Activated CD4-positive, alpha-beta T cell treated with anti-CD3 and anti-CD28 coated beads, Interleukin-2, amount 10 ng/mL, durations not matched to agents 24 days and 14 days (primary cell): ENCODE measurements around the gene DIS3. TPM values are rescaled to one million over a fixed set of nuclear protein-coding genes. Genes with fewer than 3 reads are reported as not detected.

ENCODE experiments used
- DNase-seq: peaks from one replicate; pipeline ENCODE4 v3.0.0; 2022
- H3K27ac Mint-ChIP-seq: one replicate; pipeline ENCODE4 v1.8.0; 2022; ENCODE audit warnings: mild to moderate bottlenecking, mixed read lengths
- H3K27me3 Mint-ChIP-seq: one replicate; pipeline ENCODE4 v1.8.0; 2022; ENCODE audit warnings: mixed read lengths
- H3K36me3 Mint-ChIP-seq: one replicate; pipeline ENCODE4 v1.8.0; 2022; ENCODE audit warnings: low read depth, mild to moderate bottlenecking, mixed read lengths
- H3K4me1 Mint-ChIP-seq: one replicate; pipeline ENCODE4 v1.8.0; 2021; ENCODE audit warnings: mixed read lengths
- H3K4me3 Mint-ChIP-seq: one replicate; pipeline ENCODE4 v1.8.0; 2022; ENCODE audit warnings: mild to moderate bottlenecking, moderate library complexity, mixed read lengths
- H3K9me3 Mint-ChIP-seq: one replicate; pipeline ENCODE4 v1.8.0; 2021; ENCODE audit warnings: mixed read lengths
- intact Hi-C: fragments of 100-400 bp; cut with micrococcal nuclease; formaldehyde crosslinking; loops from one replicate; pipeline ENCODE4 v1.15.1; 2023
- total RNA-seq: library from RNA; stranded (reverse); gene quantifications from 2 replicates; pipeline ENCODE4 v1.2.3, GENCODE V29; 2022

The DIS3 gene
- total RNA-seq, 1 donor from 2014 or later = 55.6 TPM

DNA sequence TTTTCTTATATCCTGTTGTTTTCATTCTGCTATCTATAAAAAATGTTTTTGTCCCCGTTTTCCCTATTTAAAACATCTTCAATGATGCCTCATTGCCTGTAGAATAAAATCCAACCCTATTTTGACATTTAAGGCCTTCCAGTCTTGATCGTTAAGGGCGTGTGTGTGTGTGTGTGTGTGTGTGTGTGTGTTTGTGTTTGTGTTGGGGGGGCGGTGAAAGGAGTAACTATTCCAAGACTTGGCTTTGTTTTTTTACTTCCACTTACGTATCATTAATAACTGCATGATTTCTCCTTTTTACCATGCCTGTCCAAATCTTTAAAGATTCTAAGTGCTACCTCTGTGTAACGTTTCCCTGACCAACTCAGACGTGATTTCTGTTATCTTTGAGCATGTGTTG, 1.0 kb upstream of the DIS3 start:
- Mint-ChIP-seq H3K4me3 (peak overlapping the region; percentile 97), H3K4me1 (peaks cover 36% of the 10 kb centered on the region), H3K9me3 (no peaks in the 10 kb centered on the region), H3K36me3 (peaks cover 42% of the 10 kb centered on the region), H3K27me3 (no peaks in the 10 kb centered on the region), H3K27ac (peak overlapping the region; percentile 98)
- intact Hi-C loops = loop anchor here (1.0 to 10.0 kb wide), 3 partner anchors 138 to 1350 kb away; partner anchors contain the start of gene KLF12
- DNase-seq = peak; percentile 57

DNA sequence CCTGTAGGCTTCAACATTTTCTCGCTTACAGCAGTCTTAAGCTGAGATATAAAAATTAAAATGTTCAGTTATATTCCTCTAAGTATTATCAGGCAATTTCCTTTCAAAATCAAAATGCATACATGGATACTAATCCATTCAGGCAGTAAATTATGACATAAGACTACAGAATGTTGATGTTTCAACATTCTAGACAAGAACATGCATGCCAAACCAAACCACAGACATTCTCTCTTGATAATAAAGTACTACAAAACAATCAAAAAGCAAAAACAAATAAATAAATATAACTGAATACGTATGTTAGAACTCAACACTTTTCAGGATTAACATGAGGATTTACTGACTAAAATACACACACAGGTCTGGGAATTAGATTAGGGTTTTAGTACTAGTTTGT, 7.7 kb downstream of the DIS3 start:
- Mint-ChIP-seq H3K4me3 (no peak overlapping the region), H3K4me1 (peaks cover 17% of the 10 kb centered on the region), H3K27ac (no peak overlapping the region), H3K27me3 (no peaks in the 10 kb centered on the region), H3K9me3 (no peaks in the 10 kb centered on the region), H3K36me3 (peaks cover 65% of the 10 kb centered on the region)
- DNase-seq = no peak
- intact Hi-C loops = no loop called here

DNA sequence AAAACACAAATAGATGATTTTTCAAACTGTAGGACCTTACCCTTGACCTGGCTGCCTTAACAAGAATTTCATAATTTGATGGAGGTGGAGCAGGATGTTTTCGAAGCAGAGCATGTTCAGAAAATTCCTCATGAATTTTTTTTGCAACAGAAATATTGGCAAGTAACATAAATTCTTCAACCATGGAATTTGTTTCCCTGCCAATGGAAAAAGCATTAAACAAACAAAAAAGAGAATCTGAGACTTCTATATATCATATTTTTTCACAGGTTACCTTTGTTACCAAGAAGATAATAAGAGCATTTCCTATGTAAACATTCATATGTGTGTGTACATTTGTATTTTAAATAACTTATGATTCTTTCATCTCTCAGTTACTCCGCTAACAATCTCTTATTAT, 18.3 kb downstream of the DIS3 start:
- Mint-ChIP-seq H3K4me1 (peaks cover 2% of the 10 kb centered on the region), H3K27ac (no peak overlapping the region), H3K27me3 (no peaks in the 10 kb centered on the region), H3K36me3 (peaks cover 63% of the 10 kb centered on the region), H3K4me3 (no peak overlapping the region), H3K9me3 (no peaks in the 10 kb centered on the region)
- intact Hi-C loops = no loop called here
- no peak for DNase-seq

DNA sequence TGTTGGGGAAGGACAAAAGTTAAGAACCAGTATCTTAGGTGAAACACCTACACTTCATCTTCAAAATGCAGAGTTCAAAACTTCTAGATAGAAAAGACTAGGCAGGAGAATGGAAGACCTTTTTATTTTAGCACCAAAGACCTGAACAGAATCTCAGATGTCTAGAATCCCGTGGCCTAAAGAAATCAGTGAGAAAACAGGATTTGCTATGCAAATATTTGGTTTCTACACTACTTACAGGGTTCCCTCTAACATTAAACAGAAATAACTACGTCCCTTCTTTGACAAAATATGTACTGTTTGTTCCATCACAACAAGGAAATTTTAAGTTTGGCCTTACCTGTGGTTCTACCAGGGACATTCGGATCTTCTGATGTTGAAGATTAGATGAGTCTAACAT, 21.5 kb downstream of the DIS3 start:
- no peak overlapping the region for H3K4me3 Mint-ChIP-seq
- H3K36me3 Mint-ChIP-seq = peaks cover 55% of the 10 kb centered on the region
- no peaks in the 10 kb centered on the region for H3K9me3 Mint-ChIP-seq
- H3K4me1 Mint-ChIP-seq = peaks cover 2% of the 10 kb centered on the region
- H3K27ac Mint-ChIP-seq = no peak overlapping the region
- H3K27me3 Mint-ChIP-seq = no peaks in the 10 kb centered on the region
- intact Hi-C loops = no loop called here
- no peak for DNase-seq

DNA sequence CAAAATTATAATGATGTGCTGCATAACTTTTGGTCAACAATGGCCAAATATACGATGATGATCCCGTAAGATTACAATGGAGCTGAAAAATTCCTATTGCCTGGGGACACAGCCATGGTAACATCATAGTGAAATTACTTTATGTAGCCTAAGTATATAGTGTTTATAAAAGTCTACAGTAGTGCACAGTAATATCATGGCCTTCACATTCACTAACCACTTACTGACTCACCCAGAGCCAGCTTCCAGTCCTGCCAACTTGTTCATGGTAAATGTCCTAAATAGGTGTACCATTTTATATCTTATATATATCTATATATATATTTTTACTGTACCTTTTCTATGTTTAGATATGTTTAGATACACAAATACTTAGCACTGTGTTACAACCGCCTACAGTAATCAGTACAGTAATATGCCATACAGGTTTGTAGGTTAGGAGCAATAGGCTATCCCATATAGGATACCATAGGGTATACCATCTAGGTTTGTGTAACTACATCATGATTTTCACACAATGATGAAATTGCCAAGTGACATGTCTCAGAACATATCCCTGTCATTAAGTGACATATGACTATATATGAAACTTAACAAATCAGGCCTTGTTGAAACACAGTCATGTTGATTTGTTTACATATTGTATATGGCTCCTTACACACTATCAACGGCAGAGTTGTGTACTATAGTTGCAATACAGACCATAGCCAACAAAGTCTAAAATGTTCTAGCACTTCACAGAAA, 23.7 kb downstream of the DIS3 start:
- peaks cover 2% of the 10 kb centered on the region for H3K4me1 Mint-ChIP-seq
- peaks cover 54% of the 10 kb centered on the region for H3K36me3 Mint-ChIP-seq
- H3K4me3 Mint-ChIP-seq = no peak overlapping the region
- DNase-seq = no peak
- no peaks in the 10 kb centered on the region for H3K27me3 Mint-ChIP-seq
- no peak overlapping the region for H3K27ac Mint-ChIP-seq
- intact Hi-C loops = no loop called here
- no peaks in the 10 kb centered on the region for H3K9me3 Mint-ChIP-seq

DNA sequence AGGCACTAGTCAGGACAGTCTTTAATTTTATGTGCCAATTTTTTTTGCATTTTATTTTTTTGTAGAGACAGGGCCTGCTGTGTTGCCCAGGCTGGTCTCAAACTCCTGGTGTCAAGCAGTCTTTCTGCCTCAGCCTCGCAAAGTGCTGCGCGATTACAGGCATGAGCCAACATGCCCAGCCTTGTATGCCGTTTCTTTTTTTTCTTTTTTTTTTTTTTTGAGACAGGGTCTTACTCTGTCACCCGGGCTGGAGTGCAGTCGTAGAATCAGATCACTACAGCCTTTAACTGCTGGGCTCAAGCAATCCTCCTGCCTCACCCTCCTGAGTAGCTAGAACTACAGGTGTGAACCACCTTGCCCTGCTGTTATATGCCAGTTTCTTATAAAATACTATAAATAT, 27.6 kb downstream of the DIS3 start:
- peaks cover 4% of the 10 kb centered on the region for H3K4me1 Mint-ChIP-seq
- DNase-seq = no peak
- H3K27ac Mint-ChIP-seq = no peak overlapping the region
- no peak overlapping the region for H3K4me3 Mint-ChIP-seq
- H3K27me3 Mint-ChIP-seq = no peaks in the 10 kb centered on the region
- peaks cover 66% of the 10 kb centered on the region for H3K36me3 Mint-ChIP-seq
- intact Hi-C loops = no loop called here
- H3K9me3 Mint-ChIP-seq = peaks cover 7% of the 10 kb centered on the region

DNA sequence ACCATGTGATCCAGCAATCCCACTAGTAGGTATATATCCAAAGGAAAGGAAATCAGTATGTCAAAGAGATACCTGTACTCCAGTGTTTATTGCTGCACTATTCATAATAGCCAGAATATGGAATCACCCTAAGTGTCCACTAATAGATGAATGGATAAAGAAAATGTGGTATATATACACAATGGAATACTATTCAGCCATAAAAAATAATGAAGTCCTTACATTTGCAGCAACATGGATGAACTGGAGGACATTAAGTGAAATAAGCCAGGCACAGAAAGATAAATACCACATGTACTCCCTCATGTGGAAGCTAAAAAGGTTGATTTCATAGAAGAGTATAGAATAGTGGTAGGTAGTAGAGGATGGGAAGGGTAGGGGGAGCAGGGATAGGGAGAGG, 30.5 kb downstream of the DIS3 start:
- H3K36me3 Mint-ChIP-seq = peaks cover 71% of the 10 kb centered on the region
- H3K27me3 Mint-ChIP-seq = no peaks in the 10 kb centered on the region
- peaks cover 7% of the 10 kb centered on the region for H3K9me3 Mint-ChIP-seq
- no peak overlapping the region for H3K27ac Mint-ChIP-seq
- peaks cover 13% of the 10 kb centered on the region for H3K4me1 Mint-ChIP-seq
- DNase-seq = no peak
- no peak overlapping the region for H3K4me3 Mint-ChIP-seq
- intact Hi-C loops = no loop called here

DNA sequence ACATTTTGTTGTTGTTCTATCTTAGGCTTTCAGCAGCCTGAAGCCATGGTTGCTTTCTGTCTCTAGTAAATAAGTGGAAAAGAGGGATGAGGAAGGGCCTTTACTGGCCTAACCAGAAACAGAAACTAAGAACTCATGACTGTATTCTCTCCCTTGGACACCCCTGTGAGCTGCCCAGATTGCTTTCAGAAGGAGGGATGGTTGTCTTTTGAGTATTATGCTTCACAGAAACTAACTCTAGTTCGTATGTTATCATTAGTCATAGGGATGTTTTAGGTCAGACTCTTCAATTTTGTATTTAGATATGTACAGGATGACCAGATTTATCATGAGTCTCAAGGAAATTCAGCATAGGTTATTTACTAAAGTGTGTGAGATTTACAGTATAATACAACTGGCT, 36.4 kb downstream of the DIS3 start:
- Mint-ChIP-seq H3K27ac (peak overlapping the region; percentile 41), H3K4me3 (no peak overlapping the region), H3K9me3 (no peaks in the 10 kb centered on the region), H3K4me1 (peaks cover 22% of the 10 kb centered on the region), H3K36me3 (peaks cover 61% of the 10 kb centered on the region), H3K27me3 (no peaks in the 10 kb centered on the region)
- intact Hi-C loops = loop anchor here (2.0 kb wide), 1 partner anchor 16 kb away; no protein-coding TSS in a partner anchor
- no peak for DNase-seq

DNA sequence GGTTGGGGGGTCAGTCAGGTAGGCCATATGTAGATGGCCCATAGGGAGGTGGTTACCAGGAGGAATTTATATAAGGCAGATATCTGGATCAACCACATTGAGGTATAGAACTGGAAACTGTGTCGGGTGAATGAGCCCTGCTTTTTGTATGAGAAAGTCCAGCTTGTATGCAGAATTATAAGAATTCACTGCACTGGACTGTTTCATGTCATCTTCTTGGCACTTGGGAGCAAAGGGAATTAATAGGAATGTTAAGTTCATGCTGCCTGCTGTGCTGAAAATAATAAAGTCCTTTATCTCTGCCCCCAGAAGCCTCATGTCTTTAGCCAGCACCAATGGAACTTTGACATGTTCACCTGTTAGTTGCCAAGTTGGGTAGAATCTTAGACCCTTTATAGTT, 41.7 kb downstream of the DIS3 start:
- Mint-ChIP-seq H3K9me3 (no peaks in the 10 kb centered on the region), H3K27me3 (no peaks in the 10 kb centered on the region), H3K36me3 (peaks cover 60% of the 10 kb centered on the region), H3K27ac (no peak overlapping the region), H3K4me1 (peaks cover 22% of the 10 kb centered on the region), H3K4me3 (no peak overlapping the region)
- no peak for DNase-seq
- intact Hi-C loops = no loop called here

DNA sequence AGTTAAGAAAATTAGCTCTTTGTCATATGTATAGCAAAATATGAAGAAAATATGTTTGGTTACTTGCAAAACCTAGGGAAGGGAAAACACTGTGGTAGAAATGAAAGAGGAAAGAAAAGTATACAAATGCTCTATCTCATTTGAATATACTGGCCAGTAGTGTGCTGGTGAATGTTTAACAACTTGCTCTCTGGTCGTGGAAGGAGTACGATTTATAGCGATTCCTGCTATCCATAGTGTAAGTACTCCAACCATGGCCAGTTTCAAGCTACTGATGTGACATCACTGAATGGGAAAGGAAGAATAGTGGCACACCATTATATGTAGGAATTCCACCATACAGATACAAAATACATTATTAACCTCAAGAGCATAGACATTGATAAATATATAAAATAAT, 44.7 kb downstream of the DIS3 start:
- no peak overlapping the region for H3K4me3 Mint-ChIP-seq
- DNase-seq = no peak
- H3K36me3 Mint-ChIP-seq = peaks cover 56% of the 10 kb centered on the region
- no peak overlapping the region for H3K27ac Mint-ChIP-seq
- no peaks in the 10 kb centered on the region for H3K27me3 Mint-ChIP-seq
- H3K4me1 Mint-ChIP-seq = peaks cover 30% of the 10 kb centered on the region
- intact Hi-C loops = no loop called here
- peaks cover 8% of the 10 kb centered on the region for H3K9me3 Mint-ChIP-seq

DNA sequence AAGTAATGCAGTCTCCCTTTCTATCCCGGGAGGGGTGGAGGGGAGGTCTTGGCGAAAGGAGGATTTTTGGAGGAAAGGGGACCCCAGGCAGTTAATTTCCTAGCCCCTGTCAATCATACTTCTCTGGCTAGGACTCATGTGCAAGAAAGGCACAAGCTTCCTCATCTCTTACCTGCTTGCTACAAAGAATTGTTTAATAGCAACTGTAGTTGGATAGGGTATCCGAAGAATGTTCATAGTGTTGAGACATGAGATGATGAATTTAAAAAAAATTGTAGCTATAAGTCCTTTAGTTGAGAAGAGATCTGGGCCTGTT, 53.5 kb downstream of the DIS3 start:
- Mint-ChIP-seq H3K4me1 (peaks cover 46% of the 10 kb centered on the region), H3K27ac (peak overlapping the region; percentile 94), H3K9me3 (peaks cover 2% of the 10 kb centered on the region), H3K36me3 (peaks cover 40% of the 10 kb centered on the region), H3K4me3 (peak overlapping the region; percentile 96), H3K27me3 (no peaks in the 10 kb centered on the region)
- DNase-seq = no peak
- intact Hi-C loops = loop anchor here (2.0 to 5.0 kb wide), 2 partner anchors 17 to 1404 kb away; partner anchors contain the start of gene KLF12

DNA sequence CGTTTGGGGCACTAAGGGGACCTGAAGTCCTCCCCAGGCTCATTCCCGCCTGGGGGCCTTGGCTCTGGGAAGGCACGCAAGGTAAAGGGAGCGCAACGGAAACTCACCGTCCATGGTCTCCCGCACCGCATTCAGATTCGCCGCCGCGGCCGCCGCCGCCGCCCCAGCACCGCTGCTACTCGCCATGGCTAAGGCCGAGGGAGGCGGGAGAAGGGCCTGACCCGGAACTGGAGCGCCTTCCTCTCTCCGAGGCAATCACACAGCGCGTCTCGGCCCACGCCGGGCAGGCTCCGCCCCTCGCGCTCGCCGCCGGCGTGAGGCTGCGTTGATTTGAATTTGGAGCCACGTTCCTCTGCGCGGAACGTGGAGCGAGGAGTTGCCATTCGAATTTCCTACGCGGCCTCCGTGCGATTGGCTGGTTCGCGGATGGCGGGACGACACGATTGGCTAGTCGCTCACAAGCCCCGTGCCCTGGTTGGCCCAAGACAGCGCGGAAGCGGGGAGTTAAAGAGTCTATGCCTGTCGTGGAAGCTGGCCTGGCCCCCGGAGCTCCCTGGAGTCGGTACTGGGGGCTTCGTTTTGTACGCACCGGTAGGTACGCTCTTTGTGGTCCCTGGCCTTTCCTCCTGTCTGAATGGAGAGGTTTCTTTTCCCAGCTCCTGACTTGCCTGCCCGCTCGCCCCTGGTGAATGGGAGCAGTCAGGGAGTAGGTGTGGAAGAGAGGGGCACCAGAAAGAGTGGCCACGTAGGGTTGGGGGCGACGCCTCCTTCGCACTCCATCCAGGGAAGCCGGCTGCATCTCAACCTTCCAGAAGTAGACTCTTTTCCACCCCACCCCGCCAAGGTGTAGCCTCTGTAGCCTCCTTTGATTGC, 54.0 kb downstream of the DIS3 start, which contains the start of the genes BORA and MZT1:
BORA (plus strand) TSS at position 507 of the 873 bp plus-strand sequence. CDS start 1,018 bp downstream, outside the sequence.
MZT1 (minus strand) TSS at position 213 of the 873 bp plus-strand sequence; CDS start at position 186, 27 bp downstream.
- peak within 1 kb of the TSS; percentile 94 for H3K27ac Mint-ChIP-seq
- peaks cover 42% of the 10 kb centered on the region for H3K36me3 Mint-ChIP-seq
- peak; percentile 99 for DNase-seq
- peak within 1 kb of the TSS; percentile 96 for H3K4me3 Mint-ChIP-seq
- no peaks in the 10 kb centered on the region for H3K27me3 Mint-ChIP-seq
- peaks cover 48% of the 10 kb centered on the region for H3K4me1 Mint-ChIP-seq
- no peaks in the 10 kb centered on the region for H3K9me3 Mint-ChIP-seq
- intact Hi-C loops = loop anchor here (1.0 to 5.0 kb wide), 4 partner anchors 17 to 1405 kb away; partner anchors contain the start of genes DIS3 and KLF12

DNA sequence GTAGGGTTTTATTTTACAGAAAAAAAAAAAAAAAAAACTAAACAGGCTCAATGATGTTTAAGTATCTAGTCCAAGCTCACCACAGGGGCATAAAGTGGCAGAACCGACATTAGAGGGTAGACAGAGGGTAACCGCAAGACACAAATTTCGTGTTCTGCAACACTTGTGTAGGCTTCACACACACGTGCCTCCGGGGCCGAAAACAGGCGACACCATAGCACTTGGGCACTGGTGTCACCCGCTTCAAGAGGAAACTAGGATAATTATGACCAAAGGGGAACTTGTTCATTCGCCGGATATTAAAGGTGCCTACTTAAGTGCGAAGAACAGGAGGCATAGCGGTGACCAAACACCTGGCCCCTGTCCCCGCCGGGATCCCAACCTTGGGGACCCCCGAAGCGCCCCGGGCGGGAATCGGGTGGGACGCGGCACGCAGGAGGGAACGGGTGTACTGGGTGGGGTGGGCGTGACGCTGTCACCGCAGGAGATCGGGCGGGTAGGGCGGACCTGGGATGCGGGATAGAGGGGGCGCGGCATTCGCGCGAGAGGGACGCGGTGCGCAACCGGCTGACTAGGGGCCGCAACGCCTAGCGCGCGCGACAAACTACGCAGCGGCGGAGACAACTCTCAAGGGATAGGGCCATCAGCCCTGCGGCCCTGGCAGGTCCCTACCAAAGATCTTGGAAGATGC, 54.8 kb downstream of the DIS3 start:
- peaks cover 39% of the 10 kb centered on the region for H3K36me3 Mint-ChIP-seq
- H3K4me3 Mint-ChIP-seq = peak overlapping the region; percentile 96
- peak; percentile 85 for DNase-seq
- peak overlapping the region; percentile 94 for H3K27ac Mint-ChIP-seq
- H3K9me3 Mint-ChIP-seq = no peaks in the 10 kb centered on the region
- no peaks in the 10 kb centered on the region for H3K27me3 Mint-ChIP-seq
- peaks cover 50% of the 10 kb centered on the region for H3K4me1 Mint-ChIP-seq
- intact Hi-C loops = loop anchor here (1.0 to 5.0 kb wide), 3 partner anchors 54 to 1405 kb away; partner anchors contain the start of genes DIS3 and KLF12
